ENCODE results near the gene BRPF1.

BRPF1 gene

DNA sequence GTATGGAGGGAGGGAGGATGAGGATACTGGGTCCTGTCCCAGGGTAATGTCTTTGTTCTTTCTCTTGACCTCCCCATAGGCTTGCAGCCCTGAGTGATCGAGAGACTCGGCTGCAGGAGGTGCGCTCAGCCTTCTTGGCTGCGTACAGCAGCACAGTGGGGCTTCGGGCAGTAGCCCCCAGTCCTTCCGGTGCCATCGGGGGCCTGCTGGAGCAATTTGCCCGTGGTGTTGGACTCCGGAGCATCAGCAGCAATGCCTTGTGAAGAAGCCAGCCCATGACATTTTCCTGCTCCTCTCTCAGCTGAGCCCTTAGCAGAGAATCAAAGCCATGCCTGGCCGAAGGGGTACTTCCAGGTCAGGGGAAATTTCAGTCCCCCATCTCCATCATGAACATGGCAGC lies 29.8 kb upstream of the BRPF1 start:
- DNase-seq, result no peak

DNA sequence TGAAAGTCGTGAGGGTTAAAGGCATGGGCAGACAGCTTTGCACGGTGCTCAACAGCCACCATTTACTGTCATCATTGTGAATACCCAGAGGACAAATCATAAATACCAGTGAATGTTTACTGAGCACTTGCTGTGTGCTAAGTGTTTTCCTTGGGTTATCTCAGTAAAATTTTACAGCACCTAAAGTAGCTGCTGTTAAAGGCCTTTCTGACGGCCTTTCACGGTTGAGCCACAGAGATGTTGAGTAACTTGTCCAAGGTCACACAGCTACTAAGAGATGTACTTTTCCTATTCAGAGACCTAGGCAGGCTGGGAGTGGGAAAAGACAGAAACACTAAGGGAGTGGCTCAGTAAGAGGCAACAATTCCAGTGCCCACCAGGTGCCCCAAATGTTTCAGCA lies 28.3 kb upstream of the BRPF1 start:
- no peak for DNase-seq

DNA sequence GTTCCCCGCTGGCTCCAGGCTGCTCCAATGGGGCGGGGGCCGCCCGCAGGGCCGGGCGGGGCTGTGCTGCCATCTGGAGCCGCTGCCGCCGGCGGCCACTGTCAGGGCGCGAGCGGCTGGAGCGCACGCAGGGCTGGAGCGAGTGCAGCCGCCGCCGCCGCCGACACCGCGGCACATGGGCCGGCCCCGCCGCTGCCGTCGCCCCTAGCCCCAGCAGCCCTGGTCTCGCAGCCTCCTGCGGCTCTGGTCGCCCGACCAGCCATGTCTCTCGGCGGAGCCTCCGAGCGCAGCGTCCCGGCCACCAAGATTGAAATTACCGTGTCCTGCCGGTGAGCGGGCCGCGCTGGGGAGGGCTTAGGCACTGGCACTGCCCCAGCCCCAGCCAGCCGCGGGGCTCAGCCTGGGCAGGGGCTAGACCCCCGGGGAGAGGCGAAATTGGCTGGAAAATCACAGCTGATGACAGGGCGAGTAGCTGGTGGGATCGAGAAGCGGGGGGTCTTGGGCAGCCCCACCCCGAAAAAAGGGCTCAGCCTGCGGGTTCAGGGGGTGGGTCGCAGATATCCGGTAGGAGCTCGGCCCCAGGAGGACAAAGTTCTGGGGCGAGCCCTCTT lies 27.7 kb upstream of the BRPF1 start, which contains the start of gene CPNE9:
Gene CPNE9, plus strand, starts transcription at position 98 of the 611 bp plus-strand sequence. Its CDS starts 164 bp downstream, at position 262.
- no peak for DNase-seq

GRCh38 chr3:9704347-9705322 lies 26.9 kb upstream of the BRPF1 start:
- DNase-seq, result peak; percentile 23

DNA sequence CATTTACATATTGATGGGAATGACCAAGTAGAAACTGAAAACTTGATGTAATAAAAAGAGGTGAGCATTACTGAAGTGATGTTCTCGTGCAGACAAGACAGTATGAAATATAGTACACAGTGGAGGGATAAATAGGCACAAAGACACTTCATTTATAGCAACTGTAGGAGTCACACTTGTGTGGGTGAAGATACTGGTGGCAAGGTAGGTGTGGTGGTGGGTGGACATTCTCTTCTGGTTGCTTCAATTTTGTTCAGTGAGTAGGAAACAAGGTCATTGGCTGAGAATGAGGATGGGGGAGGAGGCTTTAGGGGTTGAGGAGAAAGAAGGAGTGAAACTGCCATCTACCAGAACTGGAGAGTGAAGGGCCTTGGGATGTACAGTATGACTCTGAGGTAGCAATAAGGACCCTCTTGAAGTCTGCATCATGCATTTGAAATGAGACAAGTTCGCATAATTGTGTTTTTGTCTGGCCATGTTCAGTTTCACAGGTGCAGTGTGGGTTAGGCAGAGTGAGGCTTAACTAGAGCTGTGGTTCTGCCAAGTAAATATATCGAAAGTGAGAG lies 21.3 kb upstream of the BRPF1 start:
- DNase-seq, result no peak

- no peak for DNase-seq
These were observed 19.1 kb upstream of the BRPF1 start for GRCh38 chr3:9712415-9712814.

DNA sequence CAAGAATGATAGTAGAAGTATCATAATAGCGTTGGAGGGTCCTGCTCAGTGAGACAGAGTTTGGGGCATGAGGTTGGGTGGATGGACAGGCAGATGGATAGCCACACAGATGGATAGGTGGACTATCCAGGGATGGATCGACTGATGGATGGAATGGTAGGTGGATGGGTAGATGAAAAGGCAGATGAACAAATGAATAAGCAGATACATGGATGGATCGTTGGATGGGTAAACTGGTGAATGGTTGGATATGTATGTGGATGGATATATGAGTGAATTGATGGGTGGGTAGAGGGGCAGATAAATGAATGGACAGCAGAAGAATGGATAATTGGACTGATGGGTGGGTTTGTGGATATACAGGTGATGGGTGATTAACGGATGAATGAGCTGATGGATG lies 18.4 kb upstream of the BRPF1 start:
- no peak for DNase-seq

- no peak for DNase-seq
These were observed 16.4 kb upstream of the BRPF1 start for GRCh38 chr3:9715136-9715535.

GRCh38 chr3:9715764-9716437 lies 15.6 kb upstream of the BRPF1 start:
- DNase-seq, result peak; percentile 85

- DNase-seq, result no peak
These were observed 14.6 kb upstream of the BRPF1 start for GRCh38 chr3:9716801-9717555.

DNA sequence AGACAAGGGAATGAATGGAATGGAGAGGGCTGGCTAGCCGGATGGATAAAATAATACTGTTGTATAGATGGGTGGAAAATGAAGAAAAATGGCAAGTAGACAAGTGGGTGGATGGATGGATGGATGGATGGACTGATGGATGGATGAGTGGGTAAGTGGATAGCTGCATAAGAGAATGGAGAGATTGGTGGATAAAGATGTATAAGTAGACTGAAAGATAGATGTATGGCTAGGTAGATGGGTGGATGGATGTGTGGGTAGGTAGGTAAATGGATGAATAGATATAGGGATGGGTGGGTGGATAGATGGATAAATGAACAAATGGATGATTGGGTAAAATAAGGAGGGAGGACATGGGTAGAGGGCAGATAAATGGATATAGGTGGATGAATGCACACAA lies 14.0 kb upstream of the BRPF1 start:
- no peak for DNase-seq

DNA sequence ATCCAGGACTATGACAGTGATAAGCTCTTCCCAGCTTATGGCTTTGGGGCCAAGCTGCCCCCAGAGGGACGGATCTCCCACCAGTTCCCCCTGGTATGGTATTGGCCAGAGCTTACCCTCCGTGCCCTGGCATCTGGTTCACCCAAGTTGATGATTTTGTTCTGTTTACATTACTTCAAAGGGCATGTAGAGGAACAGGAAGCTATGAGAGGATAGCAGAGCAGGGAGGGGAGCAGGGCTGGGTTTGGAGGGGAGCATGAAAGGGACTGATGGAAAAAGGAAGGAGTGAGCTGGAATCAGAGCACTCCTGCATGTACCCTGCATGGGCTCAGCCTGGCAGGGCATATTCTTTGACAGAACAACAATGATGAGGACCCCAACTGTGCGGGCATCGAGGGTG lies 13.4 kb upstream of the BRPF1 start:
- no peak for DNase-seq

GRCh38 chr3:9721015-9721699 lies 10.4 kb upstream of the BRPF1 start:
- peak; percentile 15 for DNase-seq

DNA sequence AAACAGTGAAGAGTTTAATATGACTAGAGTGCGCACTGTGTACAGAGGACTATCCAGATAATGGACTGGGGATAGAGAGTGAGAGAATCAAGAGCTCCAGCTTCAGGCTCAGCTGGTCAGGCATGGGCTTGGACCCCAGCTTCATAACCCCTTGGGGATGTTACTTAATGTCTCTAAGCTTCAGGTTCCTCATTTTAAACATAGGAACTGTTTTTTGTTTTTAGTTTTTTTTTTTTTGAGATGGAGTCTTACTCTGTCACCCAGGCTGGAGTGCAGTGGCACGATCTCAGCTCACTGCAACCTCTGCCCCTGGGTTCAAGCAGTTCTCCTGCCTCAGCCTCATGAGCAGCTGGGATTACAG lies 9.9 kb upstream of the BRPF1 start:
- DNase-seq, result no peak

DNA sequence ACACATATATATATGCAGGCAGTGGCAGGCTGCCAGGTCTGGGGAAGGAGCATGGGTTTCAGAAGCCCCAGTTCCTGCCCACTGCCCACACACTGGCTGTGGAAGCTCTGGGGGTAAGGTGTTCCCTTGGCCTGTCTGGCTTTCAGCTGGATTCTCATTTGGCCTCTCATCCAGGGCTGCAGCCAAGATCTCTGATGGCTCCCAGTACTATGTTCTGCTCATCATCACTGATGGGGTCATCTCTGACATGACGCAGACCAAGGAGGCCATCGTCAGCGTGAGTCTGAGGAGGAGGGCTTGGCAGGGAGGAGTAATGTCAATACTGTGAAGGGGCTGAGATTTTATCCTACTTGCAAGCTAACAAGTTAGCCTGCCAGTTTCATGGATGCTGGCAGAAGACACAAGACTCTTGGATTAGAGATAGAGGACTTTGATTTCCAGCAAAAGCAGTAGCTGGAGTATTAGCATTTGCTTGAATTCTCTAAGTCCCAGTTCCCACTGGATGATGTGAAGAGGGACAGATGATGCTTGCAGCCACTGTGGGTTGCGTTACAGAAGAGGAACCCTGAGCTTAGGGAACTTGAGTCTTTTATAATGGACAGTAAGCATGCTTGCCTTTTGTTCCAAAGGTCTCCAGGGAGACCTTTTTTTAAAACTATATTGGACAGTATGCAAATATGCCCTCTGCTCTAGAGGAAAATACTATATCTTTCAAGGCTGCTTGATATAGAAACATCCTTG lies 5.6 kb upstream of the BRPF1 start:
- DNase-seq, result no peak

DNA sequence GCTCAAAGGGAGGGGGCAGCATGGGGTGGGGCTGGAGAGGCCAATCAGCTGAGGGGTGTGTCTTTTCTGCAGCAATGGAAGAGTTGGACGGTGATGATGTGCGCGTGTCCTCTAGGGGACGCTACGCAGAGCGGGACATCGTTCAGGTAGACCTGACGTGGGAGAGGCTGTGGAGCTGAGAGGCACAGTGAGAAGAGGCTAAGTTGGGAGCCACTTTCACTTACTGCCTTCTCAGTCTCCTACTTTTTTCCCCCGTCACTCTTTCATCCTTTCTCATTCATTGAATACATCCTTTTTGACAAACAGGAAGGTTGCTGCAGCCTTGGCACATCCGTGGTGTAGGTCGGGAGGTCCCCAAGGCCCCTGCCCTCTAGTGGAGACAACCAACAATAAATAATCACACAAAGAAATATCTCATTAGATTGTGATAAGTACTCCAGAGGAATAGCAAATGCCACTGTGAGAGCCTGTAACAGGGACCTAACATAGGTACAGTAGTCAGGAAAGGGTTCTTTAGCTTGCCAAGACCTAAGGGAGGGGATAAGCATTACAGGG lies 4.4 kb upstream of the BRPF1 start:
- no peak for DNase-seq

- DNase-seq, result no peak
These were observed 3.8 kb upstream of the BRPF1 start for GRCh38 chr3:9727743-9728142.

GRCh38 chr3:9729419-9729818 lies 2.1 kb upstream of the BRPF1 start:
- no peak for DNase-seq

DNA sequence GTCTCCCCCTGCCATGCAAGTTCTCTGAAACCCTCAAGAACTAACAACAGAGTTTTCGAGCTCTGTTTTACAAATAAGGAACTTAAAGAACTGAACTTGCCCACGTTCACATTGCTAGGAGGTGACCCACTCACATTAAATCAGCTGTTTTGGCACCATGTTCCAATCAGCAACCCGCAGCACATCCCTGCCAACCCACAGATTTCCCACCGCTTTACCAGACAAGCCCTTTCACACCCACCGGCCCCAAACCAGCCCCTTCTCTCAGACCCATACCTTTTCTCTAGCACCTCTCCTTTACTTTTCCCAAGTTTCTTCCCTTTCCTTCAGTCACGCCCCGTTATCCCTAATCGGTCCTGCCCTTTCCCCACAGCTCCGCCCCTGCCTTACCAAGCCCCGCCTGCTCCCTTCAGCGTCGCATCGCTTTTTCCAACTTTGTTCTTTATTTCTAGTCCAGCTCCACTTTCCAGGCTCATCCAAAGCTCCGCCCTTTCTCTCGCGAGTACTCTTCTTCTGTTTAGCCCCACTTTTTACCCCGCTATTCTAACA lies 804 bp upstream of the BRPF1 start:
- no peak for DNase-seq

DNA sequence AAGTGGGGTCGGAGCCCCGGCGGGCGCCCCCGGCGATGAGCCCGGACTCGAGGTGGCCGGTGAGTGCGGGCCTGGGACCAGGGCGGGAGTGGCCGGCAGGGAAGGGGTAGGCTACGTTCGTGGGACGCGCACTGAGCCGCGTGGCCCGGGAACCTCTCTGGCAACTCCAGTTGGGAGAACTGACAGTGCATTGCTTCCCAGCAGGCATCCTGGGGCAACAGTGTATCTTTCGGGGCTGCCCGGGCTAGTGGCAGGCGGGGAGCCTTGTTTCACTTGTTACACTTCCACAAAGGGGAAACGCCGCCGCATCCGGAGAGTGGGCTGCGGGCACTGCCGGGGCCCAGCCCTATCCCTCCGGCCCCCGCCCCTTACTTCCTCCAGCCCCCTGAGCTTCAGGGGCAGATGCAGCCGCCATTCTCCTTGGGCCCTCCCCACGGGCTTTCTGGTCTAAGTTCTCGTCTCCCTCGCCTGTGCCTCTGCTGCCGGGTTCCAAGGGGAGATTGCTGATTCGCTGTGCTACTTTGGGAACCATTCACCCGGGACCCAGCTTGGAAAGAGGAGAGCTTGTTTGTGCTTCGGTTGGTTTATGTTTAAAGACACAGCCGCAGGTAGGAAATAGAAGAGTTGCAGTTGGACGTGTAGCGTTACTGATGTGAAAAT lies 675 bp downstream of the BRPF1 start:
- DNase-seq, result no peak
